ENCODE data around the gene E2F6. TPM values are rescaled to one million over a fixed set of nuclear protein-coding genes. Genes with fewer than 3 reads are reported as not detected.

E2F6 gene
- total RNA-seq, 1 donor from 2014 or later, result 10.9 TPM

DNA sequence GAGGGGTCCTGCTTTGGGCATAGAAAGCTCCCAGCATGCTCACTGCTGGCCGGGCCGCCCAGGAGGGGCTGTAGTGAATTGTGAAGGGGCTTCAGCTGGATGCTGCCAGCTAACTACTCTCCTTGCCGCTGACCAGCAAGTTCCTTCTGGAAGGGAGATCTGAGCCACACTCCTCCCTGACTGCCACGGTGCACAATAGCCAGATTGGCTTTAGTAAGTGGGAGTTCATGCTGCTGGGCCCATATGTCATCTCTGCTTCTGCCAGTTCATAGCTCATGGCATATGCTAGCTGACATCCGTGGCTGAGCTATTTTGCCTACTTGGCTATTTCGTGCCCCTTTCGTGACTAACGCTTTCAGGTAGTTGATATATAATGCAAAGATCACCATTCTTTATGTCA, 69.9 kb downstream of the E2F6 start:
- intact Hi-C loops (cut with micrococcal nuclease), result no loop called here

DNA sequence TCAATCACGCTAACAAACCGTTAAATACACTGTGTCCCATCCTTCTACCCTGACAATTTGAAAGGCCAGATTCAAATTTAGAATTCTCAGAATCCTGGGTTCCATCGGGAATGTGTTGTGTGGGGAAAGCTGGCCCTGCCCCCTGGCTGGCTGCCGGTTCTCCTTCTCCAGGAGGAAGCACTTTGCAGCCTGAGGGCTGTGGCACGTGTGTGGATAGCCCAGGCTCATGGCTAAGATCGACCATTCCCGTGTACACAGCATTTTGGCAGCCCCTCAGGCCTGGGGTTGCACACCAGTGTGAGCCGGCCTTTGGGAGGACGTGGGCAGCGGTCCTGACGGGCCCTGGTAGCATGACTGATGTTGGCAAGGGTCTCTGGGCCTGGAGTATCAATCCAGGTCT, 70.6 kb downstream of the E2F6 start:
- intact Hi-C loops (cut with micrococcal nuclease), result no loop called here

Other genes starting within 250 kb of the E2F6 start
- 21.5 and 22.1 TPM in 2 replicates for gene ROCK2, start 121.5 kb downstream of the E2F6 start, total RNA-seq
- 0.25 and 0.30 TPM in 2 replicates for gene GREB1, start 67.9 kb upstream of the E2F6 start, total RNA-seq
- gene NTSR2, start 204.0 kb upstream of the E2F6 start, total RNA-seq, result not detected in 2 replicates

Measured in T-helper 2 cell treated with Interferon-gamma antibody and Interleukin-4, amounts not matched to agents 100 ng/mL and 5 ng/mL, for 36 hours (primary cell).